CD4-positive, alpha-beta T cell (primary cell): Measurements from ENCODE around the gene CNNM3. TPM values are rescaled to one million over a fixed set of nuclear protein-coding genes. Genes with fewer than 3 reads are reported as not detected.

Source experiments
- ATAC-seq: fragments of 200-7000 bp; cut with Tn5 transposase; one replicate; pipeline ENCODE4 v1.10.0; 2022; ENCODE audit warnings: mild to moderate bottlenecking; ENCODE audit not compliant: poor library complexity
- CTCF ChIA-PET: fragments of 350-600 bp; sonication (Branson Sonifier 250); formaldehyde crosslinking; loops from one replicate; lab custom pipeline; 2021; ENCODE audit warnings: antibody characterized with exemption, inconsistent platforms; lab: Charles Lee
- POLR2A ChIA-PET: fragments of 350-600 bp; sonication (Branson Sonifier 250); formaldehyde crosslinking; loops from one replicate; lab custom pipeline; 2021; ENCODE audit warnings: antibody characterized with exemption, inconsistent platforms; lab: Charles Lee
- DNase-seq, 14 experiments: peaks; one replicate each; pipeline ENCODE4 v3.0.0-alpha.2; 2013 to 2020; ENCODE audit warnings: mixed read lengths in 2 of 14
- H3K27ac ChIP-seq, 2 donors: one replicate each; pipeline versions ENCODE4 v1.5.1 to v1.7.0; 2013; ENCODE audit warnings: low read length in 2 of 2, low read depth in 1 of 2, mild to moderate bottlenecking in 1 of 2
- H3K27me3 ChIP-seq, 2 experiments: 1 replicate in 1 of 2; 2 replicates in 1 of 2; pipeline versions ENCODE4 v1.6.1 to v1.7.0; 2013; ENCODE audit warnings: low read length in 2 of 2, control low read depth in 1 of 2, mild to moderate bottlenecking in 1 of 2, moderate library complexity in 1 of 2; ENCODE audit not compliant: insufficient read depth in 2 of 2, control insufficient read depth in 1 of 2
- H3K36me3 ChIP-seq: one replicate; pipeline ENCODE4 v1.6.1; 2013; ENCODE audit warnings: low read length, control low read depth; ENCODE audit not compliant: insufficient read depth
- H3K4me1 ChIP-seq: one replicate; pipeline ENCODE4 v1.6.1; 2013; ENCODE audit warnings: low read length, control low read depth; ENCODE audit not compliant: insufficient read depth
- H3K4me3 ChIP-seq: one replicate; pipeline ENCODE4 v1.5.1; 2013; ENCODE audit warnings: mild to moderate bottlenecking, low read length, moderate library complexity
- H3K9me3 ChIP-seq, 2 experiments: 1 replicate in 1 of 2; 2 replicates in 1 of 2; pipeline versions ENCODE4 v1.6.1 to v1.7.0; 2013; ENCODE audit warnings: low read length in 2 of 2, mild to moderate bottlenecking in 2 of 2, control low read depth in 1 of 2, moderate library complexity in 1 of 2; ENCODE audit not compliant: control insufficient read depth in 1 of 2, insufficient read depth in 1 of 2
- H3K27ac Mint-ChIP-seq: one replicate; pipeline ENCODE4 v1.8.0; 2020; ENCODE audit warnings: mixed read lengths
- H3K27me3 Mint-ChIP-seq: one replicate; pipeline ENCODE4 v1.8.0; 2021; ENCODE audit warnings: mixed read lengths
- H3K36me3 Mint-ChIP-seq: one replicate; pipeline ENCODE4 v1.8.0; 2021; ENCODE audit warnings: low read depth, mixed read lengths
- H3K4me1 Mint-ChIP-seq: one replicate; pipeline ENCODE4 v1.8.0; 2021; ENCODE audit warnings: low read depth, mixed read lengths
- H3K4me3 Mint-ChIP-seq: one replicate; pipeline ENCODE4 v1.8.0; 2020; ENCODE audit warnings: mild to moderate bottlenecking, mixed read lengths
- H3K9me3 Mint-ChIP-seq: one replicate; pipeline ENCODE4 v1.8.0; 2020; ENCODE audit warnings: mixed read lengths
- CTCF ChIP-seq: fragments of 200-600 bp; IDR thresholded peaks from one replicate; pipeline ENCODE4 v1.8.0; 2022; ENCODE audit warnings: antibody characterized with exemption, mild to moderate bottlenecking
- intact Hi-C, 2 experiments: fragments of 100-400 bp; cut with DNase I in 1 of 2; cut with micrococcal nuclease in 1 of 2; formaldehyde crosslinking; loops; one replicate each; pipeline versions ENCODE4 v1.15.1 to v1.9.0; 2023 to 2025; cut with DNase I, micrococcal nuclease
- total RNA-seq, 174 experiments: library from RNA in 2 of 174; stranded (reverse) in 2 of 174; gene quantifications; one replicate each; pipeline ENCODE4 v1.2.3 and lab custom pipeline; 2021 to 2026

The CNNM3 gene
- total RNA-seq, 2 experiments from 2014 or later: 48.7 to 53.5 TPM

GRCh38 chr2:96769814-96770213, 46.3 kb upstream of the CNNM3 start:
- intact Hi-C loops: loop anchor here in 1 of 2 experiments (10.0 kb wide), 2 partner anchors 45 to 895 kb away; partner anchors contain the start of genes ACTR1B and C2orf92
- CTCF ChIA-PET: no interaction called here
- peaks cover 43% of the 10 kb centered on the region for H3K4me1 Mint-ChIP-seq
- H3K9me3 Mint-ChIP-seq: no peaks in the 10 kb centered on the region
- ATAC-seq: no peak
- no peak for DNase-seq
- no peaks in the 10 kb centered on the region for H3K27me3 Mint-ChIP-seq
- no peak overlapping the region for H3K4me3 Mint-ChIP-seq
- Histone ChIP-seq H3K9me3 (no peaks in the 10 kb centered on the region), H3K4me1 (peaks cover 41% of the 10 kb centered on the region), H3K27ac (no peak overlapping the region), H3K4me3 (no peak overlapping the region), H3K27me3 (no peaks in the 10 kb centered on the region), H3K36me3 (peaks cover 6% of the 10 kb centered on the region)
- TF ChIP-seq CTCF: no peak
- H3K27ac Mint-ChIP-seq: no peak overlapping the region
- POLR2A ChIA-PET: no interaction called here
- no peaks in the 10 kb centered on the region for H3K36me3 Mint-ChIP-seq

GRCh38 chr2:96770442-96771202, 45.4 kb upstream of the CNNM3 start:
- no peak for TF ChIP-seq CTCF
- Histone ChIP-seq H3K4me1 (peaks cover 37% of the 10 kb centered on the region), H3K27ac (no peak overlapping the region), H3K36me3 (peaks cover 6% of the 10 kb centered on the region), H3K9me3 (no peaks in the 10 kb centered on the region), H3K27me3 (no peaks in the 10 kb centered on the region), H3K4me3 (no peak overlapping the region)
- no peak overlapping the region for H3K27ac Mint-ChIP-seq
- H3K27me3 Mint-ChIP-seq: no peaks in the 10 kb centered on the region
- intact Hi-C loops: loop anchor here in 1 of 2 experiments (10.0 kb wide), 1 partner anchor 46 kb away; no protein-coding TSS in a partner anchor
- ChIA-PET CTCF (no interaction called here), POLR2A (no interaction called here)
- DNase-seq (no peak), ATAC-seq (no peak)
- H3K4me1 Mint-ChIP-seq: peaks cover 43% of the 10 kb centered on the region
- H3K9me3 Mint-ChIP-seq: no peaks in the 10 kb centered on the region
- H3K4me3 Mint-ChIP-seq: no peak overlapping the region
- no peaks in the 10 kb centered on the region for H3K36me3 Mint-ChIP-seq

- Mint-ChIP-seq H3K4me1 (peaks cover 35% of the 10 kb centered on the region), H3K9me3 (no peaks in the 10 kb centered on the region)
These were observed 44.1 kb upstream of the CNNM3 start for GRCh38 chr2:96771796-96772618.

More at GRCh38 chr2:96771796-96772618, 44.1 kb upstream of the CNNM3 start:
- TF ChIP-seq CTCF: no peak
- peak overlapping the region; percentile 1 for H3K27ac Mint-ChIP-seq
- ATAC-seq: no peak
- H3K27me3 Mint-ChIP-seq: no peaks in the 10 kb centered on the region
- Histone ChIP-seq H3K27ac (no peak overlapping the region), H3K4me3 (no peak overlapping the region), H3K4me1 (peaks cover 29% of the 10 kb centered on the region), H3K9me3 (no peaks in the 10 kb centered on the region), H3K27me3 (no peaks in the 10 kb centered on the region), H3K36me3 (peaks cover 6% of the 10 kb centered on the region)
- intact Hi-C loops: loop anchor here in 1 of 2 experiments (10.0 kb wide), 1 partner anchor 47 kb away; no protein-coding TSS in a partner anchor
- CTCF ChIA-PET: no interaction called here
- H3K4me3 Mint-ChIP-seq: no peak overlapping the region
- no peak for DNase-seq
- H3K36me3 Mint-ChIP-seq: no peaks in the 10 kb centered on the region
- POLR2A ChIA-PET: no interaction called here
